Upper lobe of right lung (tissue), 1 donor: Measurements from ENCODE around the gene SPRR5. TPM values are rescaled to one million over a fixed set of nuclear protein-coding genes. Genes with fewer than 3 reads are reported as not detected.

Experiments used
- ATAC-seq: fragments of 200-7000 bp; cut with Tn5 transposase; one replicate; pipeline ENCODE4 v1.9.1; 2020; ENCODE audit warnings: mild to moderate bottlenecking, moderate library complexity
- DNase-seq: peaks from one replicate; pipeline ENCODE4 v3.0.0-alpha.2; 2020
- H3K27ac ChIP-seq: fragments of 200-600 bp; one replicate; pipeline ENCODE4 v1.8.0; 2022
- H3K27me3 ChIP-seq: fragments of 200-600 bp; one replicate; pipeline ENCODE4 v1.8.0; 2022; ENCODE audit warnings: mild to moderate bottlenecking
- H3K36me3 ChIP-seq: fragments of 200-600 bp; one replicate; pipeline ENCODE4 v1.8.0; 2022
- H3K4me1 ChIP-seq: fragments of 200-600 bp; one replicate; pipeline ENCODE4 v1.8.0; 2022
- H3K4me3 ChIP-seq: fragments of 200-600 bp; one replicate; pipeline ENCODE4 v1.8.0; 2022; ENCODE audit warnings: mild to moderate bottlenecking
- H3K9me3 ChIP-seq: fragments of 200-600 bp; one replicate; pipeline ENCODE4 v1.8.0; 2022
- CTCF ChIP-seq: fragments of 200-600 bp; IDR thresholded peaks from one replicate; pipeline ENCODE4 v1.8.0; 2022; ENCODE audit warnings: antibody characterized with exemption
- intact Hi-C: fragments of 100-400 bp; cut with DNase I; formaldehyde crosslinking; loops from one replicate; pipeline ENCODE4 v1.11.0; 2022
- total RNA-seq: library from RNA; stranded (reverse); fragmentation: NEBNext Ultra II Directional; extraction: Animal tissue kit (Norgen Biotek cat#: 25700); gene quantifications from one replicate; pipeline ENCODE4 v1.2.1, GENCODE V29; 2021
- donor health status: DM: no; HTN: yes; CAD: no; lungs with severe emphysema.

The SPRR5 gene
- total RNA-seq, 1 donor from 2014 or later, result not detected

- Histone ChIP-seq H3K27ac (no peak overlapping the region), H3K36me3 (no peaks in the 10 kb centered on the region), H3K4me1 (no peaks in the 10 kb centered on the region), H3K4me3 (no peak overlapping the region), H3K9me3 (no peaks in the 10 kb centered on the region), H3K27me3 (peaks cover 8% of the 10 kb centered on the region)
- no peak for TF ChIP-seq CTCF
- no peak for ATAC-seq
- no peak for DNase-seq
- intact Hi-C loops, result no loop called here
These were observed 35.1 kb downstream of the SPRR5 start for GRCh38 chr1:152982076-152982475.

- DNase-seq, result no peak
- no peak for ATAC-seq
These were observed 36.2 kb downstream of the SPRR5 start for GRCh38 chr1:152983234-152983633.

GRCh38 chr1:152983743-152984142 is 36.7 kb downstream of the SPRR5 start, which contains the start of gene SPRR1A:
Gene SPRR1A (plus strand): TSS chr1:152984081. CDS start chr1:152985231, 1,150 bp downstream.
- H3K36me3 ChIP-seq, result no peaks in the 10 kb centered on the region
- DNase-seq (no peak), ATAC-seq (no peak)
- H3K27ac ChIP-seq, result no peak within 1 kb of the TSS
- no peaks in the 10 kb centered on the region for H3K9me3 ChIP-seq
- H3K27me3 ChIP-seq, result peaks cover 8% of the 10 kb centered on the region
- intact Hi-C loops, result no loop called here
- TF ChIP-seq CTCF, result no peak
- H3K4me3 ChIP-seq, result no peak within 1 kb of the TSS
- no peaks in the 10 kb centered on the region for H3K4me1 ChIP-seq

More at GRCh38 chr1:152983234-152983633, 36.2 kb downstream of the SPRR5 start:
- H3K27me3 ChIP-seq, result peaks cover 8% of the 10 kb centered on the region
- intact Hi-C loops, result no loop called here
- no peak overlapping the region for H3K4me3 ChIP-seq
- no peak overlapping the region for H3K27ac ChIP-seq
- H3K4me1 ChIP-seq, result no peaks in the 10 kb centered on the region
- H3K36me3 ChIP-seq, result no peaks in the 10 kb centered on the region
- TF ChIP-seq CTCF, result no peak
- no peaks in the 10 kb centered on the region for H3K9me3 ChIP-seq

- peaks cover 6% of the 10 kb centered on the region for H3K27me3 ChIP-seq
- TF ChIP-seq CTCF, result no peak
- intact Hi-C loops, result no loop called here
These were observed 39.6 kb downstream of the SPRR5 start for GRCh38 chr1:152986578-152986977.

GRCh38 chr1:152993186-152993585 is 46.2 kb downstream of the SPRR5 start:
- intact Hi-C loops, result no loop called here
- Histone ChIP-seq H3K27ac (no peak overlapping the region), H3K4me1 (no peaks in the 10 kb centered on the region), H3K4me3 (no peak overlapping the region), H3K36me3 (no peaks in the 10 kb centered on the region), H3K27me3 (no peaks in the 10 kb centered on the region), H3K9me3 (no peaks in the 10 kb centered on the region)
- DNase-seq (no peak), ATAC-seq (no peak)
- no peak for TF ChIP-seq CTCF

More at GRCh38 chr1:152986578-152986977, 39.6 kb downstream of the SPRR5 start:
- no peak for ATAC-seq
- DNase-seq, result no peak
- no peaks in the 10 kb centered on the region for H3K36me3 ChIP-seq
- H3K9me3 ChIP-seq, result no peaks in the 10 kb centered on the region
- no peak overlapping the region for H3K27ac ChIP-seq
- no peak overlapping the region for H3K4me3 ChIP-seq
- H3K4me1 ChIP-seq, result no peaks in the 10 kb centered on the region

GRCh38 chr1:152995842-152996241 is 48.8 kb downstream of the SPRR5 start:
- H3K9me3 ChIP-seq, result no peaks in the 10 kb centered on the region
- no peak for ATAC-seq
- intact Hi-C loops, result no loop called here
- no peak overlapping the region for H3K27ac ChIP-seq
- no peak for DNase-seq
- TF ChIP-seq CTCF, result no peak
- no peaks in the 10 kb centered on the region for H3K36me3 ChIP-seq
- H3K4me3 ChIP-seq, result no peak overlapping the region
- no peaks in the 10 kb centered on the region for H3K4me1 ChIP-seq
- H3K27me3 ChIP-seq, result no peaks in the 10 kb centered on the region
